Activated T-cell treated with anti-CD3 and anti-CD28 coated beads, Interleukin-2, amount 50 U/mL, for 24 hours (primary cell): ENCODE data around the gene OR2AJ1.

Experiments
- DNase-seq: peaks from one replicate; pipeline ENCODE4 v3.0.0-alpha.2; 2020
- H3K27ac Mint-ChIP-seq: 2 replicates; pipeline ENCODE4 v1.8.0; 2020; ENCODE audit warnings: mild to moderate bottlenecking, mixed read lengths
- H3K27me3 Mint-ChIP-seq: 2 replicates; pipeline ENCODE4 v1.8.0; 2020; ENCODE audit warnings: mixed read lengths
- H3K36me3 Mint-ChIP-seq: 2 replicates; pipeline ENCODE4 v1.8.0; 2020; ENCODE audit warnings: low read depth, mixed read lengths
- H3K4me1 Mint-ChIP-seq: 2 replicates; pipeline ENCODE4 v1.8.0; 2020; ENCODE audit warnings: low read depth, mixed read lengths
- H3K4me3 Mint-ChIP-seq: 2 replicates; pipeline ENCODE4 v1.8.0; 2020; ENCODE audit warnings: mild to moderate bottlenecking, moderate library complexity, mixed read lengths
- H3K9me3 Mint-ChIP-seq: 2 replicates; pipeline ENCODE4 v1.8.0; 2020; ENCODE audit warnings: mixed read lengths

Gene OR2AJ1, protein sequence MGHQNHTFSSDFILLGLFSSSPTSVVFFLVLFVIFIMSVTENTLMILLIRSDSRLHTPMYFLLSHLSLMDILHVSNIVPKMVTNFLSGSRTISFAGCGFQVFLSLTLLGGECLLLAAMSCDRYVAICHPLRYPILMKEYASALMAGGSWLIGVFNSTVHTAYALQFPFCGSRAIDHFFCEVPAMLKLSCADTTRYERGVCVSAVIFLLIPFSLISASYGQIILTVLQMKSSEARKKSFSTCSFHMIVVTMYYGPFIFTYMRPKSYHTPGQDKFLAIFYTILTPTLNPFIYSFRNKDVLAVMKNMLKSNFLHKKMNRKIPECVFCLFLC

GRCh38 chr1:247924868-247925267 lies at the start of gene OR2AJ1:
Gene OR2AJ1, plus strand, starts transcription at chr1:247924889. Its CDS starts 8,880 bp downstream, at chr1:247933769.
- no peaks in the 10 kb centered on the region for H3K9me3 Mint-ChIP-seq
- H3K4me1 Mint-ChIP-seq = no peaks in the 10 kb centered on the region
- H3K4me3 Mint-ChIP-seq = no peak within 1 kb of the TSS
- H3K27me3 Mint-ChIP-seq = no peaks in the 10 kb centered on the region
- H3K36me3 Mint-ChIP-seq = no peaks in the 10 kb centered on the region
- no peak within 1 kb of the TSS for H3K27ac Mint-ChIP-seq
- DNase-seq = no peak

DNA sequence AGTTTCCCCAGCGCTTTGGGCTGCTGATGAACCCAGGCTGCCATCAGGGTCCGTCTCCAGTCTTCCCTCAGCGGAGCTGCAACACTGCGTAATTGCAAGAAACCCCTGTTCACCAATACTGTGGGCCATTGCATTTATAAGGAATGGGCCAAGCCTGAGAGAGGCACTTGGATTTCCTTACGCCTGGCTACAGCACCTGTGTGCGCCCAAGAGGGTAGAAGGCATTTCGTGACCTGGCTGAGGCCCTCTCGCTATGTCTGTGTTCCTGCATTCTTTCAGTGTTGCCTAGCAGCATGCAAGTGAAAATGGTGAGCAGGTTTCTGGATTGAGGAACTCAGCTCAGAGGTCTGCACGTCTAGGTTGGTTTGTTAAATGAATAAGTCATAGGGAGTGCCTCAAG lies 41.3 kb upstream of the OR2AJ1 start:
- DNase-seq = no peak
- H3K27ac Mint-ChIP-seq = no peak overlapping the region
- no peak overlapping the region for H3K4me3 Mint-ChIP-seq
- H3K4me1 Mint-ChIP-seq = peaks cover 2% of the 10 kb centered on the region
- H3K36me3 Mint-ChIP-seq = no peaks in the 10 kb centered on the region
- H3K9me3 Mint-ChIP-seq = no peaks in the 10 kb centered on the region
- H3K27me3 Mint-ChIP-seq = peaks cover 5% of the 10 kb centered on the region

DNA sequence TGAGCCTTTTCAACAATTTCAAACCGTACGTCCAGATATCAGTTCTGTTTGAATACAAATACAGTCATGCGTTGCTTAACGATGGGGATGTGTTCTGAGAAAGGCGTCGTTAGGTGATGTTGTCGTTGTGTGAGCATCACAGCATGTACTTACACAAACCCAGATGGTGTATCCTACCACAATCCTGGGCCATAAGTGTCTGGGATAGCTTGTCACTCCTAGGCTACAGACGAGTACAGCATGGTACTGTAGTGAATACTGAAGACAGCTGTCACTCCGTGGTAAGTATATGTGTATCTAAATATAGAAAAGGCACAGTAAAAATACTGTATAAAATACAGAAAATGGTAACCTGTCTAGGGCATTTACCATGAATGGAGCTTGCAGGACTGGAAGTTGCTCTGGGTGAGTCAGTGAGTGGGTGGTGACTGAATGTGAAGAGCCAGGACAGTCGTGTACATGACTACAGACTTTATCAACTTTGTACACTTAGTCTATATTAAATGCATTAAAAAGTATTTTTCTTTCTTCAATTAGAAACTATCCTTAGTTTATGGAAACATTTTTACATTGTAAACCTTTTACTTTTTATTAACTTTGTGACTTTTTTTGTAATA lies 39.8 kb upstream of the OR2AJ1 start:
- Mint-ChIP-seq H3K4me1 (peaks cover 2% of the 10 kb centered on the region), H3K27me3 (no peaks in the 10 kb centered on the region), H3K4me3 (no peak overlapping the region), H3K27ac (no peak overlapping the region), H3K36me3 (no peaks in the 10 kb centered on the region), H3K9me3 (no peaks in the 10 kb centered on the region)
- no peak for DNase-seq

DNA sequence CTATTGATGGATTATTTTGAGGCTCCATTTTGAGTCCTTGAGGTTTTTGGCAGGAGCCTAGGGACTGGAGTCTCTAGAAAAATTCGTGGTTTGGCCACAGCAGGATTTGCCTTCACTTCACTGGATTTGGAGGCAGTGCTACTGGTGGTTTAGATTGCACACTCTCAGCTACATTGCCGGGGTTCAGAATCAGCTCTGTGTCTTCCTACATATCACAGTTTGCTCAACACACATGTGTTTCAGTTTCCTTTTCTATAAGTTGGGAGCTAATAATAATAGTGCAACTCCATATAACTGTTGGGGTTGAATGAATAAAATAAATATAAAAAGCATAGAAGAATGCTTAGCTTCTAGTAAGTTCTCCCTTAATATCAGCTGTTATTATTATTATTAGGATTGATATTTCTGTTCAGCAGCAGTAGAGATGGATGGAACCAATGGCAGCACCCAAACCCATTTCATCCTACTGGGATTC lies 29.5 kb upstream of the OR2AJ1 start, which contains the start of gene OR2W3:
Gene OR2W3, plus strand, starts transcription at position 425 of the 475 bp plus-strand sequence. Its CDS starts 0 bp downstream, at position 425.
- no peaks in the 10 kb centered on the region for H3K9me3 Mint-ChIP-seq

DNA sequence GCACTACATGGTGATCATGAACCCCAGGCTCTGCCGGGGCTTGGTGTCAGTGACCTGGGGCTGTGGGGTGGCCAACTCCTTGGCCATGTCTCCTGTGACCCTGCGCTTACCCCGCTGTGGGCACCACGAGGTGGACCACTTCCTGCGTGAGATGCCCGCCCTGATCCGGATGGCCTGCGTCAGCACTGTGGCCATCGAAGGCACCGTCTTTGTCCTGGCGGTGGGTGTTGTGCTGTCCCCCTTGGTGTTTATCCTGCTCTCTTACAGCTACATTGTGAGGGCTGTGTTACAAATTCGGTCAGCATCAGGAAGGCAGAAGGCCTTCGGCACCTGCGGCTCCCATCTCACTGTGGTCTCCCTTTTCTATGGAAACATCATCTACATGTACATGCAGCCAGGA lies 28.7 kb upstream of the OR2AJ1 start:
- H3K27ac Mint-ChIP-seq = no peak overlapping the region
- no peaks in the 10 kb centered on the region for H3K27me3 Mint-ChIP-seq
- no peaks in the 10 kb centered on the region for H3K9me3 Mint-ChIP-seq
- no peak overlapping the region for H3K4me3 Mint-ChIP-seq
- no peaks in the 10 kb centered on the region for H3K4me1 Mint-ChIP-seq
- no peak for DNase-seq
- no peaks in the 10 kb centered on the region for H3K36me3 Mint-ChIP-seq

More for the DNA sequence above, 29.5 kb upstream of the OR2AJ1 start, which contains the start of gene OR2W3:
- Mint-ChIP-seq H3K4me3 (no peak within 1 kb of the TSS), H3K27me3 (no peaks in the 10 kb centered on the region), H3K27ac (no peak within 1 kb of the TSS), H3K4me1 (no peaks in the 10 kb centered on the region), H3K36me3 (no peaks in the 10 kb centered on the region)
- DNase-seq = no peak

DNA sequence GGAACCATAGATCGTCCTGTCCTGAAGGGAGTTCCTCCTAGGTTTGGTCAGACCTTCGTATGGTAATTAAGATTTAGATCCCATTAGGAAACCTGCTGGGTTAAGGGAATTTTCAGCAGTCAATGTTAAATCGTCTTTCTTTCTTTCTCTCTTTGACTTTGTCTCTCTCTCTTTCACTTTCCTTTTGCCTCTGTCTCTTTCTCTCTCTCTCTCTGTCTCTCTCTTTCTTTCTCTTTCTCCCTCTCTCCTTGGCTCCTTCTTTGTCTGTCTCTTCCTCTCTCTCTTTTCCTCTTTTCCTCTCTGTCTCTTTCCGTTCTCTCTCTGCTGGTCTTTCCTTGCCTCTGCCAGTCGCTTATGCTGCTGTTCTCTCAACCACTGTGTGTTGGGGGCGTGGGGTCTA lies 20.6 kb upstream of the OR2AJ1 start:
- Mint-ChIP-seq H3K9me3 (peaks cover 7% of the 10 kb centered on the region), H3K36me3 (no peaks in the 10 kb centered on the region), H3K27me3 (no peaks in the 10 kb centered on the region), H3K27ac (no peak overlapping the region), H3K4me3 (no peak overlapping the region), H3K4me1 (peaks cover 27% of the 10 kb centered on the region)
- no peak for DNase-seq

- Mint-ChIP-seq H3K4me1 (peaks cover 27% of the 10 kb centered on the region), H3K4me3 (no peak overlapping the region), H3K9me3 (peaks cover 7% of the 10 kb centered on the region), H3K36me3 (no peaks in the 10 kb centered on the region), H3K27ac (no peak overlapping the region), H3K27me3 (no peaks in the 10 kb centered on the region)
- no peak for DNase-seq
Measured at GRCh38 chr1:247905181-247905580, 19.5 kb upstream of the OR2AJ1 start.

GRCh38 chr1:247905910-247906503 lies 18.7 kb upstream of the OR2AJ1 start:
- peak overlapping the region; percentile 86 for H3K27ac Mint-ChIP-seq
- H3K4me3 Mint-ChIP-seq = peak overlapping the region; percentile 47
- peaks cover 7% of the 10 kb centered on the region for H3K9me3 Mint-ChIP-seq
- peak; percentile 48 for DNase-seq
- H3K4me1 Mint-ChIP-seq = peaks cover 27% of the 10 kb centered on the region
- no peaks in the 10 kb centered on the region for H3K36me3 Mint-ChIP-seq
- no peaks in the 10 kb centered on the region for H3K27me3 Mint-ChIP-seq

GRCh38 chr1:247906504-247907047 lies 18.1 kb upstream of the OR2AJ1 start:
- no peaks in the 10 kb centered on the region for H3K36me3 Mint-ChIP-seq
- H3K4me1 Mint-ChIP-seq = peaks cover 27% of the 10 kb centered on the region
- no peak for DNase-seq
- H3K27ac Mint-ChIP-seq = peak overlapping the region; percentile 86
- H3K4me3 Mint-ChIP-seq = peak overlapping the region; percentile 47
- peaks cover 7% of the 10 kb centered on the region for H3K9me3 Mint-ChIP-seq
- H3K27me3 Mint-ChIP-seq = no peaks in the 10 kb centered on the region

DNA sequence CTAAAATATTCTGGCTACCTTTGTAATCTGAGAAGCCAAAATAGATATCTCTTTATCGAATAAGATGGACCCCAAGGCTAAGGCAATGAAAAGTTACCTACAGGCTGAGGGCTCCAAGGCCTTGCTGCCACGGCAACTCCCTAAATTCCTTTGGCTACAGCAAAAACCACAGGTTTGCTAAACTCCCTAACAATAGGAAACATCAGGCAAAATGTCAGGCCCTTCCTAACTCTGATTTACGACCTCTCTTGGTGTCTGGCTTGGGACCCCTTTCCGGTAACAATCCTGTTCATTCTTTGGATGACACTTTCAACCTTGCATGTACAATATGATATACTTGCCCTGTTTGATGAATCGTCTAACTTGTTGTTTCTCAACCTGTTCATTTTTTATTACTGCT lies 15.9 kb upstream of the OR2AJ1 start:
- H3K36me3 Mint-ChIP-seq = no peaks in the 10 kb centered on the region
- DNase-seq = no peak
- peaks cover 27% of the 10 kb centered on the region for H3K4me1 Mint-ChIP-seq
- peaks cover 4% of the 10 kb centered on the region for H3K9me3 Mint-ChIP-seq
- H3K27me3 Mint-ChIP-seq = no peaks in the 10 kb centered on the region
- no peak overlapping the region for H3K27ac Mint-ChIP-seq
- H3K4me3 Mint-ChIP-seq = no peak overlapping the region

- H3K36me3 Mint-ChIP-seq = no peaks in the 10 kb centered on the region
- H3K9me3 Mint-ChIP-seq = no peaks in the 10 kb centered on the region
- peaks cover 13% of the 10 kb centered on the region for H3K27me3 Mint-ChIP-seq
- no peak for DNase-seq
- no peaks in the 10 kb centered on the region for H3K4me1 Mint-ChIP-seq
- no peak overlapping the region for H3K4me3 Mint-ChIP-seq
- H3K27ac Mint-ChIP-seq = no peak overlapping the region
Measured at GRCh38 chr1:247913786-247914185, 10.9 kb upstream of the OR2AJ1 start.

DNA sequence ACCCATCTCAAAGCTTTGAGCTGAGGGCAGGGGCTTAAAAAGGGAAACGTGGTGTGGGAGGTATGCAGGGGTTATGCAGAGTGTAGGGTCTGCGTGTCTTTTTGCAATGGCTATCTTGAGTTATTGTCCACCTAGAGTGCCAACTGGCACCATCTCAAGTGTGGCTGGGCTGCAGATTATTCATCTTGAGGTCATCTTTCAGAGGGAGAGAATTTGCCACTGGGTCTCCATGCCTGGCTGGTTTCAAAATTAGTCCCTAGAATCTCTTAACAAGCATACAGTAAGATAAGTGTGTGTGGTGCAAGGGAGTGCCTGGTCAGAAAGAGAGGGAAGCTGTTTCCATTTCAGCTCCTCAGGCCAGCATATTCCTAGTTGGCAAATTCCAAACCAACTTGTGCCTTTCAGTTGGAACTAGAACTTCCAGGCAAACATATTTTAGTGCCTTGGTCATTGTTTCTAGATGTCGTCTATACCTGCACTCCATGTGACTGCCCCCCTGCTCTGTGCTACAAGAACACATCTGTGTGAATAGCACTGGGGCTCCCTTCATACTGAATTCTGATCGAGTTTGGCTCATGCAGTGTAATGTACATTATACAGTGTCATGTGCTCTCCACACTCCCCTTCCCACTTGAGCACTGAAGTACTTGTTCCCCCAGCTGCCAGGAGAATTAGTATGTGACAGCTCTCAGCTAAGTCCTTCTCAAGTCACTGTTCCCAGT lies 9.6 kb upstream of the OR2AJ1 start:
- H3K4me3 Mint-ChIP-seq = no peak overlapping the region
- H3K36me3 Mint-ChIP-seq = no peaks in the 10 kb centered on the region
- H3K4me1 Mint-ChIP-seq = no peaks in the 10 kb centered on the region
- H3K27ac Mint-ChIP-seq = no peak overlapping the region
- H3K27me3 Mint-ChIP-seq = peaks cover 13% of the 10 kb centered on the region
- no peaks in the 10 kb centered on the region for H3K9me3 Mint-ChIP-seq
- DNase-seq = no peak

GRCh38 chr1:247919952-247920351 lies 4.7 kb upstream of the OR2AJ1 start, which contains the start of gene OR2T8:
Gene OR2T8, plus strand, starts transcription at chr1:247920252. Its CDS starts 766 bp downstream, at chr1:247921018.
- Mint-ChIP-seq H3K36me3 (no peaks in the 10 kb centered on the region), H3K9me3 (no peaks in the 10 kb centered on the region), H3K27me3 (peaks cover 13% of the 10 kb centered on the region), H3K4me1 (no peaks in the 10 kb centered on the region), H3K4me3 (no peak within 1 kb of the TSS), H3K27ac (no peak within 1 kb of the TSS)
- DNase-seq = no peak

- Mint-ChIP-seq H3K9me3 (no peaks in the 10 kb centered on the region), H3K27me3 (no peaks in the 10 kb centered on the region), H3K36me3 (no peaks in the 10 kb centered on the region), H3K4me3 (no peak overlapping the region), H3K27ac (no peak overlapping the region), H3K4me1 (no peaks in the 10 kb centered on the region)
- DNase-seq = no peak
Measured at GRCh38 chr1:247923941-247924340, 748 bp upstream of the OR2AJ1 start.
